Panc1 (cell line): ENCODE measurements around the gene RFTN1.

Source experiments
- POLR2AphosphoS5 ChIP-seq: IDR thresholded peaks from 2 replicates; pipeline ENCODE4 v1.6.1; 2012; ENCODE audit warnings: mild to moderate bottlenecking, low read depth, low read length, moderate library complexity
- TF ChIP-seq, protein P1 (sequence below): fragments of 450-650 bp; IDR thresholded peaks from 2 replicates; pipeline ENCODE4 v1.5.1; 2017; ENCODE audit warnings: mild to moderate bottlenecking
- TF ChIP-seq, protein P2 (sequence below), 2 experiments: IDR thresholded peaks; 2 replicates each; pipeline ENCODE4 v1.6.1; 2011 to 2012; ENCODE audit warnings: low read depth in 2 of 2, control low read depth in 1 of 2, low read length in 1 of 2, mild to moderate bottlenecking in 1 of 2, moderate library complexity in 1 of 2; ENCODE audit not compliant: insufficient read depth in 1 of 2

DNA sequence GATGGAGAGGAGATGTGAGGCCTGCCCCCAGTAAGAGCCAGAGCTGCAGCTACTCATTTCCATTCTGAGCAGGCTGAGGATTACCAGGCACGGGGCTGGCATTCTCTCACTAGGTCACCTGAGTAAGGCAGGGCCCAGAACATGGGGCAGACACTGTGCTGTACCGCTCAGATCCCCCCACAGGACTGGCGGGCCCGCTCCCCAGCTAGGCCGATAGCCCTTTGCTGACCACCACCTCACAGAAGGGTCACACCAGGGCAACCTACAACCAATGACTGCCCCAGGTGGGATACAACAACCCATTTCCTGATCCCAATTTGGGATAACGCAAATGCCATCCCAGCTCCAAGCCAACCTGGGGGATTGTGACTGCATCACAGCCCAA, 195.9 kb downstream of the RFTN1 start:
- TF ChIP-seq POLR2AphosphoS5: no peak
- TF ChIP-seq, protein P1, sequence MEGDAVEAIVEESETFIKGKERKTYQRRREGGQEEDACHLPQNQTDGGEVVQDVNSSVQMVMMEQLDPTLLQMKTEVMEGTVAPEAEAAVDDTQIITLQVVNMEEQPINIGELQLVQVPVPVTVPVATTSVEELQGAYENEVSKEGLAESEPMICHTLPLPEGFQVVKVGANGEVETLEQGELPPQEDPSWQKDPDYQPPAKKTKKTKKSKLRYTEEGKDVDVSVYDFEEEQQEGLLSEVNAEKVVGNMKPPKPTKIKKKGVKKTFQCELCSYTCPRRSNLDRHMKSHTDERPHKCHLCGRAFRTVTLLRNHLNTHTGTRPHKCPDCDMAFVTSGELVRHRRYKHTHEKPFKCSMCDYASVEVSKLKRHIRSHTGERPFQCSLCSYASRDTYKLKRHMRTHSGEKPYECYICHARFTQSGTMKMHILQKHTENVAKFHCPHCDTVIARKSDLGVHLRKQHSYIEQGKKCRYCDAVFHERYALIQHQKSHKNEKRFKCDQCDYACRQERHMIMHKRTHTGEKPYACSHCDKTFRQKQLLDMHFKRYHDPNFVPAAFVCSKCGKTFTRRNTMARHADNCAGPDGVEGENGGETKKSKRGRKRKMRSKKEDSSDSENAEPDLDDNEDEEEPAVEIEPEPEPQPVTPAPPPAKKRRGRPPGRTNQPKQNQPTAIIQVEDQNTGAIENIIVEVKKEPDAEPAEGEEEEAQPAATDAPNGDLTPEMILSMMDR: no peak
- TF ChIP-seq, protein P2, sequence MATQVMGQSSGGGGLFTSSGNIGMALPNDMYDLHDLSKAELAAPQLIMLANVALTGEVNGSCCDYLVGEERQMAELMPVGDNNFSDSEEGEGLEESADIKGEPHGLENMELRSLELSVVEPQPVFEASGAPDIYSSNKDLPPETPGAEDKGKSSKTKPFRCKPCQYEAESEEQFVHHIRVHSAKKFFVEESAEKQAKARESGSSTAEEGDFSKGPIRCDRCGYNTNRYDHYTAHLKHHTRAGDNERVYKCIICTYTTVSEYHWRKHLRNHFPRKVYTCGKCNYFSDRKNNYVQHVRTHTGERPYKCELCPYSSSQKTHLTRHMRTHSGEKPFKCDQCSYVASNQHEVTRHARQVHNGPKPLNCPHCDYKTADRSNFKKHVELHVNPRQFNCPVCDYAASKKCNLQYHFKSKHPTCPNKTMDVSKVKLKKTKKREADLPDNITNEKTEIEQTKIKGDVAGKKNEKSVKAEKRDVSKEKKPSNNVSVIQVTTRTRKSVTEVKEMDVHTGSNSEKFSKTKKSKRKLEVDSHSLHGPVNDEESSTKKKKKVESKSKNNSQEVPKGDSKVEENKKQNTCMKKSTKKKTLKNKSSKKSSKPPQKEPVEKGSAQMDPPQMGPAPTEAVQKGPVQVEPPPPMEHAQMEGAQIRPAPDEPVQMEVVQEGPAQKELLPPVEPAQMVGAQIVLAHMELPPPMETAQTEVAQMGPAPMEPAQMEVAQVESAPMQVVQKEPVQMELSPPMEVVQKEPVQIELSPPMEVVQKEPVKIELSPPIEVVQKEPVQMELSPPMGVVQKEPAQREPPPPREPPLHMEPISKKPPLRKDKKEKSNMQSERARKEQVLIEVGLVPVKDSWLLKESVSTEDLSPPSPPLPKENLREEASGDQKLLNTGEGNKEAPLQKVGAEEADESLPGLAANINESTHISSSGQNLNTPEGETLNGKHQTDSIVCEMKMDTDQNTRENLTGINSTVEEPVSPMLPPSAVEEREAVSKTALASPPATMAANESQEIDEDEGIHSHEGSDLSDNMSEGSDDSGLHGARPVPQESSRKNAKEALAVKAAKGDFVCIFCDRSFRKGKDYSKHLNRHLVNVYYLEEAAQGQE (IDR thresholded peaks at IDR 0.05; ENCODE audit: insufficient read depth in 1 of 2, low read depth in 2 of 2, low read length in 1 of 2): no peak
